ES-I3 (cell line): ENCODE data around the gene CD3G.

Source experiments
- H3K36me3 ChIP-seq: 2 replicates; pipeline ENCODE4 v1.6.1; 2013; ENCODE audit warnings: mild to moderate bottlenecking, low read length, control low read depth, moderate library complexity; ENCODE audit not compliant: insufficient read depth
- H3K4me1 ChIP-seq: 2 replicates; pipeline ENCODE4 v1.6.1; 2013; ENCODE audit warnings: mild to moderate bottlenecking, control low read depth, low read length; ENCODE audit not compliant: insufficient read depth
- H3K9ac ChIP-seq: 2 replicates; pipeline ENCODE4 v1.6.1; 2013; ENCODE audit warnings: low read depth, mild to moderate bottlenecking, low read length, moderate library complexity
- H3K9me3 ChIP-seq: 2 replicates; pipeline ENCODE4 v1.6.1; 2013; ENCODE audit warnings: mild to moderate bottlenecking, low read length, moderate library complexity; ENCODE audit not compliant: control insufficient read depth, insufficient read depth

Gene CD3G

GRCh38 chr11:118314988-118315411, 29.1 kb upstream of the CD3G start:
- no peaks in the 10 kb centered on the region for H3K36me3 ChIP-seq
- peak overlapping the region; percentile 61; the same call in 1 of the 2 replicates for H3K9ac ChIP-seq
- H3K4me1 ChIP-seq, result peaks cover 13% of the 10 kb centered on the region
- no peaks in the 10 kb centered on the region for H3K9me3 ChIP-seq

- H3K4me1 ChIP-seq, result peaks cover 13% of the 10 kb centered on the region
- H3K36me3 ChIP-seq, result no peaks in the 10 kb centered on the region
- H3K9ac ChIP-seq, result no peak overlapping the region
- H3K9me3 ChIP-seq, result no peaks in the 10 kb centered on the region
These were observed 26.0 kb upstream of the CD3G start for GRCh38 chr11:118318124-118318523.

- Histone ChIP-seq H3K9me3 (no peaks in the 10 kb centered on the region), H3K9ac (no peak overlapping the region), H3K36me3 (no peaks in the 10 kb centered on the region), H3K4me1 (peaks cover 13% of the 10 kb centered on the region)
These were observed 25.4 kb upstream of the CD3G start for GRCh38 chr11:118318581-118319336.

DNA sequence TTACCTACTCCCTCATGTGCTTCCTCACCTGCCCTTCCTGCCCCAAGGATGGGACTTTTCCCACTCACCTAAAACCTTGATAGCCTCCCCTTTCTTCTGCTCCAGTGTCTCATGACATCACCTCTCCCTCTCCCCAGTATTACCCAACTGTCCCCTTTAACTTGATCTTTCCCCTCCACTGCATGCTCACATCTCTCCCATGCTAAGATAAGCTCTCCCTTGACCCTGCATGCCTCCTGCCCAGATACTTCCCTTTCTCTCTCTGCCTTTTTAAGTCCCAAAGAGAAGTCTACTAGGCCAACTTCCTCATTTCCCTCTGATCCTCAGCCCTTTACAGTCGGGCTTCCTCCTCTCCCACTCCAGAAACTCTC, 24.8 kb upstream of the CD3G start:
- H3K9me3 ChIP-seq, result no peaks in the 10 kb centered on the region
- no peak overlapping the region for H3K9ac ChIP-seq
- H3K4me1 ChIP-seq, result peaks cover 7% of the 10 kb centered on the region
- no peaks in the 10 kb centered on the region for H3K36me3 ChIP-seq

DNA sequence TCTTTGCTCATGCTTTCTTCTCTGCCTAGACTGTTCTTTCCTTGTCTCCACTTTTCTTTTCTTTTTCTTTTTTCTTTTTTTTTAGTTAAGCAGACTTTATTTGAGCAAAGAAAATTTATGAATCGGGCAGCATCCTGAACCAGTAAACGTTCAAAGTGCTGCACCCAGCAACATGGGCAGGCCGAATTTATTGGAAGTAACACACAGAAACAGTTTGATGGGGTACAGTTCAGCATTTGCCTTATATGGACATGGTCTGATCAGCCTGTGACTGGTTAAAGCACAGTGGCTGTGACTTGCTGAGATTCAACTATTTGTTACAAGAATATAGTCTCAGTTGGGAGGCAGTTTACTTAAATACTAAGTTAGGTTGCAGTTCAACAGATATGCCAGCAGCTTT, 23.6 kb upstream of the CD3G start:
- Histone ChIP-seq H3K9ac (no peak overlapping the region), H3K9me3 (no peaks in the 10 kb centered on the region), H3K36me3 (no peaks in the 10 kb centered on the region), H3K4me1 (peaks cover 1% of the 10 kb centered on the region; the same call in 1 of the 2 replicates)

DNA sequence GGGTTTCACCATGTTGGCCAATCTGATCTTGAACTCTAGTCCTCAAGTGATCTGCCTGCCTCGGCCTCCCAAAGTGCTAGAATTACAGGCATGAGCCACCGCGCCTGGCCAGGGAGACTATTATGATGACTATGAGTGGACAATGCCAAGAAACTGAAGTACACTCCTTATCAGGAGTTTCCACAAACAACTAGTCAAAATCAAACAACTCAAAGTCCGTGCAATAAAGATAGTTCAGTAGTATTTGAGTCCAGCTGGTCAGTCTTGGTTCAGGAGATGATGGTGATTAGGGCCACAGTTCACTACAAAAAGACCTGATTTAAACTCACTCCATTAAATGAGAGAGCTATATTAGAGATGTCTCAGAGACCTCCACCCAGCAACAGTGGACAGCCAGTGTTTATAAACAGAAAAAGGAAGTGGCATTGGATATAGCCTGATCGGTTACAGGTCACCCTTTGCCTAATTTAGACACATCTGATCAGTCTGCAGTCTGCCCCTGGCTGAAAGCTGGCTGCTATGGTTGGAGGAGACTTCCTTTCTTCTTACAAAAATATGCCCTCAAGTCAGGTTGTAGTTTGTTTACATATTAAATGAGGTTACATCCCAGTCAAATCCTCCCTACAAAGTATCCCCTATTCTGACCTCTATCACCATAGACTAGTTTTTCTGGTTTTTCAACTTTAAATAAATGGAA, 22.6 kb upstream of the CD3G start:
- Histone ChIP-seq H3K36me3 (no peaks in the 10 kb centered on the region), H3K9ac (no peak overlapping the region), H3K4me1 (no peaks in the 10 kb centered on the region), H3K9me3 (no peaks in the 10 kb centered on the region)

GRCh38 chr11:118322721-118323120, 21.4 kb upstream of the CD3G start:
- H3K4me1 ChIP-seq, result no peaks in the 10 kb centered on the region
- H3K9me3 ChIP-seq, result no peaks in the 10 kb centered on the region
- H3K9ac ChIP-seq, result no peak overlapping the region
- H3K36me3 ChIP-seq, result no peaks in the 10 kb centered on the region

DNA sequence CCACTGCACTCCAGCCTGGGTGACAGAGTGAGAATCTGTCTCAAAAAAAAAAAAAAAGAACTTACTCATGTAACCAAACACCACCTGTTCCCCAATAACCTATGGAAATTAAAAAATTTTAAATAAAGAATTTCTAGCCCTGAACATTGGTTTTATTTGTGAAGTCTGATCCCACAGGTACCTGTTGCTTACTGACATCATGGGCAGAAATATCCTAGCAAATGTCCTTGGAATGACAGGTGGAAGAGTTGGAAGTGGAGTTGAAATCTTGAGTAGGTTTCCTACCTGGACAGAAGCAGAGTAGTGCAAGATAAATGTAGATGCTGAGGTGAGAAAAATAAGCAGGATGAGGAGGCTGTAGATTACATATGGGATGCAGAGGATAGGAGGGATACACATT, 18.9 kb upstream of the CD3G start:
- Histone ChIP-seq H3K36me3 (no peaks in the 10 kb centered on the region), H3K9me3 (no peaks in the 10 kb centered on the region), H3K9ac (no peak overlapping the region), H3K4me1 (no peaks in the 10 kb centered on the region)

DNA sequence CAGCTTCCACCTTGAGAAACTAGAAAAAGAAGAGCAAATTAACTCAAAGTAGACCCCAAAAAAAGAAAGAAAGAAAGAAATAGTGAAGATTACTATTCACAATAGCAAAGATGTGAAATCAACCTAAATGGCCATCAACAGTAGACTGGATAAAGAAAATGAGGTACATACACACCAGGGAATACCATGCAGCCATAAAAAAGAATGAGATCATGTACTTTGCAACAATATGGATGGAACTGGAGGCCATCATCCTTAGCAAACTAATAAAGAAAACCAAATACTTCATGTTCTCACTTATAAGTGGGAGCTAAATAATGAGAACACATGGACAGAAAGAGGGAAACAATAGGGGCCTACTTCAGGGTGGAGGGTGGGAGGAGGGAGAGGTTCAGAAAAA, 15.4 kb upstream of the CD3G start:
- Histone ChIP-seq H3K4me1 (no peaks in the 10 kb centered on the region), H3K9ac (no peak overlapping the region), H3K36me3 (no peaks in the 10 kb centered on the region), H3K9me3 (peaks cover 6% of the 10 kb centered on the region)

DNA sequence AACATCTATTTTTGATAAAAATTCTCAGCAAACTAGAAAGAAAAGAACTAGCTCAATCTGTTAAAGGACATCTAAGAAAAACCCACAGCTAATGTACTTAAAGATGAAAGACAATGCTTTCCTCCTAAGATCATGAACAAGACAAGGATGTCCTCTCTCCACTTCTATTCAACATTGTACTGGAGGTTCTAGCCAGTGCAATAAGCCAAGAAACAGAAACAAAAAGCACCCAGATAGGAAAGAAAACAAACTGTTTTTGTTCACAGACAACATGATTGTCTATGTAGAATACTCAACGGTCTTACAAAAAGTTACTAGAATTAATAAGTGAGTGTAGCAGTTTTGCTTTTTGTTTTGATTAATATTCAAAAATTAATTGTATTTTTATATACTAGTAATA, 9.4 kb upstream of the CD3G start:
- H3K9ac ChIP-seq, result no peak overlapping the region
- H3K4me1 ChIP-seq, result no peaks in the 10 kb centered on the region
- H3K9me3 ChIP-seq, result peaks cover 6% of the 10 kb centered on the region
- no peaks in the 10 kb centered on the region for H3K36me3 ChIP-seq

DNA sequence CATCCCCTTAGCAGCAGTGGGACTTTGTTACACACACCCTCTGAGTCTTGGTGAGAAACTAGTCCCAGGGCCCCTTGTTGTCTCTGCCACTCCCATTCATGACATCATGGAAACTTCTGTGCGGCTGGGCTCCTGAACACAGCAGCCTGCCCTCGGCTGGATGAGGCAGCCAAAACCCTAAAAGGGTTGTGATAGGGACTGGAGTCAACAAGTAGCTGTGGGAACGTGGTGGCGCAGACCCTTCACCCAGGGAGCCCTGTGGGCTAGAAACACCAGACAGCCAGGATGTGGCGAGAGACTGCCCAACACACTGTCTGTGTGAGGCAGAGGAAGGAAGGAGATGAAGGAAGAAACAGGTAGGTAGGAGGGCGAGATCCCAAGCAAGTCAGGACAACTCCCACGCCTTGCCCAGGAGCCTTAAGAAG, 5.5 kb upstream of the CD3G start:
- H3K9ac ChIP-seq, result no peak overlapping the region

DNA sequence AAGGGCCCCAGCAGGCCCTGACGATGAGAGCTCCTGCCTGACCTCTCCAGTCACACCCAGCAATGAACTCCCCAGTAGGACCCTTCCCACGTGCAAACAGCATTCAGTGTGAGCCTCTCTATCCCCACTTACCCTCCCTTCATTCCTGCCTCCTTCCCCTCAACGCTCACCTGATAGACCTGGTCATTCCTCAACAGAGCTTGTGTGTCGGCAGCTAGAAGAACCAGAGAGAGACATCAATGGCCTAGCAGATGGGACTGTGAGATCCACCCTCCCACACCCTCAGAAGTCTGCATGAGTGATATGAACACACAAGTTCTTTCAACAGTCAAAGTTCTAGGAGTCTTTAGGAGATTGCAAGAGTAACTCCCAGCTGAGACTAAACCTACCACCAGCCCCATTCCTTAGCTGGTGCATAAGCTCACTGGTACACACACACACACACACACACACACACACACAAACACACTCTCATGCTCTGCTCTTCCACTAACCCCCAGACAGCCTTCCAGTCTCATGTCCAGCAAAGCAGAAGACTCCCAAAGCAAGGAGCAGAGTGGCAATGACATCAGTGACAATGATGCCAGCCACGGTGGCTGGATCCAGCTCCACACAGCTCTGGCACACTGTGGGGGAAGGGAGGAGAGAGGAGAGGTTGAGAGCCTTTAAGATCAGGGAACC, 4.7 kb upstream of the CD3G start:
- H3K36me3 ChIP-seq, result no peaks in the 10 kb centered on the region
- H3K9me3 ChIP-seq, result no peaks in the 10 kb centered on the region
- H3K4me1 ChIP-seq, result peaks cover 9% of the 10 kb centered on the region; the same call in 1 of the 2 replicates
- H3K9ac ChIP-seq, result no peak overlapping the region

More for the DNA sequence above, 5.5 kb upstream of the CD3G start:
- peaks cover under 1% of the 10 kb centered on the region for H3K9me3 ChIP-seq
- H3K36me3 ChIP-seq, result no peaks in the 10 kb centered on the region
- H3K4me1 ChIP-seq, result peaks cover 9% of the 10 kb centered on the region; the same call in 1 of the 2 replicates

DNA sequence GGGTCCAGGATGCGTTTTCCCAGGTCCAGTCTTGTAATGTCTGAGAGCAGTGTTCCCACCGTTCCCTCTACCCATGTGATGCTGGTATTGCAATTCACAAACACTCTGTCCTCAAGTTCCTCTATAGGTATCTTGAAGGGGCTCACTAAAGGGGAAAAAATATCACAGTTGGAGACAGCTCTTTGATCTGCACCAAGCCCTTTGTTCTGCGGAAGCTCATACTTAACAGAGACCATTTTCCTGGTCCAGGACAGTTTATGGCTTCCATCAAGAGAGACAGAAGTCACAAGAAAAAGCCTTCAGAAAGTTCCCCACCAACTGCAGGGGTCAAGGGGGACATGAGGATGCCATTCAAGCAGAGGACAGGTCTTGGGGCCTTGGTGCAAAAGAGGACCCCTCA, 3.7 kb upstream of the CD3G start:
- H3K4me1 ChIP-seq, result peaks cover 9% of the 10 kb centered on the region; the same call in 1 of the 2 replicates
- no peaks in the 10 kb centered on the region for H3K9me3 ChIP-seq
- no peak overlapping the region for H3K9ac ChIP-seq
- no peaks in the 10 kb centered on the region for H3K36me3 ChIP-seq

GRCh38 chr11:118341261-118341660, 2.9 kb upstream of the CD3G start:
- Histone ChIP-seq H3K9me3 (no peaks in the 10 kb centered on the region), H3K4me1 (peaks cover 9% of the 10 kb centered on the region; the same call in 1 of the 2 replicates), H3K36me3 (no peaks in the 10 kb centered on the region), H3K9ac (no peak overlapping the region)
